Forelimb muscle (tissue), 1 donor: ENCODE measurements around the gene DDX24. TPM values are rescaled to one million over a fixed set of nuclear protein-coding genes. Genes with fewer than 3 reads are reported as not detected.
"Not testable (repeated sequence)": the region's sequence is repeated elsewhere in the genome, so short reads cannot be mapped to it uniquely, and the experiment has no call there.

Source experiments
- DNase-seq: peaks from one replicate; pipeline ENCODE4 v3.0.0-alpha.2; 2013; ENCODE audit warnings: low read depth
- polyA plus RNA-seq: library from polyadenylated mRNA; unstranded; fragments of 120-200 nt; gene quantifications from one replicate; pipeline ENCODE4 v1.2.1, GENCODE V29; 2013; ENCODE audit not compliant: insufficient read length

The DDX24 gene
- polyA plus RNA-seq, 1 donor, result 84.1 TPM

DNA sequence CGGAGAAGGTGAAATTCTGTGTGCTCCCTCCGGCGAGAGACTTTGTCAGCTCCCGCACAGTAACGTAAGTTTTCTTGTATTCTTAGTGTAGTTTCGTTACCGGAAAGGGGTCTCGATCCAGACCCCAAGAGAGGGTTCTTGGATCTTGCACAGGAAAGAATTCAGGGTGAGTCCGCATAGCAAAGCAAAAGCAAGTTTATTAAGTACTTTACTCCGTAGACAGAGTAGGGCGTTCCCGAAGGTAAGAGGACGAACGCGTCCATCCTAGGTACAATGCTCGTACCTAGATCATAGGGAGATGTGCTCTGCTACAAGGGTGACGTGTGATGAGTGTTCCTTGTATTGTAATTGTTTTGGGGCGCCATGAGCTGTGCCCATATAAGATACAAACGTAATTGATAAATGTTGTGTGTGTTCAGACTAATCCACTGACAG lies 401 bp upstream of the DDX24 start:
- DNase-seq, result no peak

- DNase-seq, result no peak
Measured at GRCh38 chr14:94079891-94080620, 946 bp downstream of the DDX24 start.

- DNase-seq, result no peak
Measured at GRCh38 chr14:94077823-94078222, 3.2 kb downstream of the DDX24 start.

- no peak for DNase-seq
Measured at GRCh38 chr14:94077111-94077821, 3.7 kb downstream of the DDX24 start.

- DNase-seq, result no peak
Measured at GRCh38 chr14:94075008-94075407, 6.0 kb downstream of the DDX24 start.

DNA sequence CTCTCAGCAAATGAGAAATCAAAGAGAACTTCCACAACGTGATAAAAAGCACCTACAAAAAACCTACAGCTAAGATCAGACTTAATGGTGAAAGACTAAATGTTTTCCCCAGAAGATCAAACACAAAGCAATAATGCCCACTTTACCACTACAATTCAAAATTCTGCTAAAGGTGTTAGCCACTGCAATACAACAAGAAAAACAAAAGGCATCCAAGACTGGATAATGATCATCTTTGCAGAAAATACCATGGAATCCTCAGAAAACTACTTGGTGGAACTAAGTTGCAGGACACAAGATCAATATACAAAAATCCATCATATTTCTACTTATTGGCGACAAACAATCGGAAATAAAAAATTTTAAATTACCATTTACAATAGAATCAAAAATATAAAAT lies 6.5 kb downstream of the DDX24 start:
- no peak for DNase-seq

DNA sequence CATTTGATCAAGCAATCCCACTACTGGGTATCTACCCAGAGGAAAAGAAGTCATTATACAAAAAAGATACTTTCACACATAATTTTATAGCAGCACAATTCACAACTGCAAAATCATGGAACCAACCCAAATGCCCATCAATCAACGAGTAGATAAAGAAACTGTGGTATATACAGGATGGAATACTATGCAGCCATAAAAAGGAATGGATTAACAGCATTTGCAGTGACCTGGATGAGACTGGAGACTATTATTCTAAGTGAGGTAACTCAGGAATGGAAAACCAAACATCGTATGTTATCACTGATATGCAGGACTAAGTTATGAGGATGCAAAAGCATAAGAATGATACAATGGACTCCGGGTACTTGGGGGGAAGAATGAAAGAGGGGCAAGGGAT lies 8.9 kb downstream of the DDX24 start:
- DNase-seq, result not testable (repeated sequence)

- no peak for DNase-seq
Measured at GRCh38 chr14:94066089-94066676, 14.8 kb downstream of the DDX24 start.

DNA sequence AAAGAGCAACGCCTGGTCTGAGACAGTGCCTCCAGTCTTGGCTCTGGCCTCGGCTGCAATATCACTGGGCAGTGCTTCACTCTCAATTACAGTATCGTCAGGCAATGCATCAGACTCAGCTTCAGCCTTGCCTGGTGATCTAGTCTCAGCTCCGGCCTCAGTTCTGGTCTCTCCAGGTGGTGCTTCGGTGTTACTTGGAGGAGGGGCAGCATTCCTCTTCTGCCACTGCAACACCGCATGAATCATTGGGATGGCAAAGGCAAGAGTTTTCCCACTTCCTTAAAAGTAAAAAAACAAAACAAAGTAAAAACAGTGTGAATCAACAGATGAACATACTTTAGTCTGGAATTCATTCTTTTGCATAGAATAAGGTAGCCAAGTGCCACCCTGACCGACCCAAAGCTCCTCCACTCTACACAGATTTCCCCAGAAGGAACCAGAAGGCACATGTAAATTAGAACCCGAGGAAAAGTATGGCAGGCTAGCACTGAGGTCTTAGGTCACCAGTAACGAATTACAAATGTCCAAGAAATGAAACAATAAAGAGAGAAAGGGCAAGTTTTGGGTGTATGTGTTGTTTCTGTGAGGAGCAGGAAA lies 18.6 kb downstream of the DDX24 start:
- DNase-seq, result no peak

GRCh38 chr14:94059998-94060397 lies 21.0 kb downstream of the DDX24 start:
- no peak for DNase-seq

GRCh38 chr14:94058674-94059138 lies 22.3 kb downstream of the DDX24 start:
- no peak for DNase-seq

- DNase-seq, result no peak
Measured at GRCh38 chr14:94058128-94058673, 22.8 kb downstream of the DDX24 start.

GRCh38 chr14:94056579-94057308 lies 24.3 kb downstream of the DDX24 start:
- DNase-seq, result no peak

GRCh38 chr14:94054936-94055335 lies 26.1 kb downstream of the DDX24 start:
- no peak for DNase-seq

DNA sequence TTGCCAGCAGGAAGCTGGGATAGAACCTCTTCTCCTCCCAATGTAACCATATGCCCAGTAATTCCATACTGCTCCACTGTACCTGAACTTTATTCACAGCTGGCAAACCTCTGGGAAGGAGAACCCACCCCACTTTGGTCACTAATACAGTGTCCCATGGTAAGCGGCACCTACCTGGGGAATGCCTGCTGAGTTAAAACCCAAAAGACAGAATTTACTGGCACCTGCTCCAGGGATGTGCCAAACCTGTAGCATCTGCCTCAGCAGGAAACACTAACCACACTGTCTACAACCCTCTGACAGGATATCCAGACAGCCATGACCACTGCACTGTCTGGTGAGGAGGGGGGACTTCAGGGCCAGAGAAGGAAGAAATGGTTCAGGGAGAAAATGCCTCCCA lies 26.6 kb downstream of the DDX24 start:
- no peak for DNase-seq

DNA sequence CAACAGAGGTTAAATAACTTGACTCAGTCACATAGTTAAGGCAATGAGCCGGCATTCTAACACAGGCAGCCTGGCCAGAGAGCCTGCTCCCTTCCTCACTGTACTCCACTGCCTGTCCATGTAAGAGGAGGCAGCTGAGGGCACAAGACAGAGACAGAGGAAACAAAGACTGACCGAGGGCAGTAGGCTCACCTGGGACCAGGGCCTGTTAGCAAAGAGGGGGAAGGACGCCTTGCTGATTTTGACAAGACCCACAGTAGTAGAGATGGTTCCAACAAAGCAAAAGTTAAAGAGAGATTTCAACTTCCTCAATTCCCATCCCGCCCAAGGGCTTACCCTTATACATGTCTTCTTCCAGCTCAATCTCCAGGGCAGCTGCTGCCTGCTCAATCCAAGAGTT lies 28.3 kb downstream of the DDX24 start:
- no peak for DNase-seq

DNA sequence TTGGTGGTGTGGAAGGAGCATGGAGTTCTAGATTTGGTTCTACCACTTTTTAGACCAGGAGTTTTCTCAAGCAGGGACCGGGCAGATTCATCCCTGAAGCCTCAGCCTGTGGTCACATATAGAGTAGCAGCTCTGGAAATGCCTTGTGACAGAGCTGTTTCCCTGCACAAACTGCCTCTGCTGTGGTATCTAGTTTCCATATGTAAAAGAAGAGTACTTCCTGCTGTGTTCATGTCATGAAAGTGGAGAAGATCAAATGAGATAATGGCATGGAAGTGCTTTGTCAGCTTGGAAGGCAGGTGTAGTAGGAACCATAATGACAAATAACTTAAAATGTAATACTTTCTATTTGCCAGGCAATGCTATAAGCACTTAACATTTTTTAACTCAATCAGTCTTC lies 28.8 kb downstream of the DDX24 start:
- DNase-seq, result no peak

GRCh38 chr14:94051779-94052178 lies 29.2 kb downstream of the DDX24 start:
- no peak for DNase-seq

DNA sequence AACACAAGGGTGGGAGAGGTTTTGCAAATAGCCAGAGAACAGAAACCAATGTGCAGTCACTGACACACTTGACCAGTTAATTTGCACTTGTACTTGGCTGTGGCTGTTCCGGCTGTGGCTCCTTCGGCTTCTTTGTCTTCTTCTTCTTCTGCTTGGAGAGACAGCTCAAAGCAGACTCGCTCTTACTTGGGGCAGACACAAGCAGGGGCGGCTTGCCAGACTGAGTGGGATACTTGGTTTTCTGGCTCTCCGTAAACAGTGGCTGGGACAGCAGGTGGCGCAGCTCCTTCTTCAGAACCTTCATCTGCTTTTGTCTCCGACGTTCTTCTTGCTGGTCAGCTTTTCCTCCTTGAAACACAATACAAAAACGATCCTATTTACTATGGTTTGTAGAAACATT lies 29.9 kb downstream of the DDX24 start:
- DNase-seq, result no peak

DNA sequence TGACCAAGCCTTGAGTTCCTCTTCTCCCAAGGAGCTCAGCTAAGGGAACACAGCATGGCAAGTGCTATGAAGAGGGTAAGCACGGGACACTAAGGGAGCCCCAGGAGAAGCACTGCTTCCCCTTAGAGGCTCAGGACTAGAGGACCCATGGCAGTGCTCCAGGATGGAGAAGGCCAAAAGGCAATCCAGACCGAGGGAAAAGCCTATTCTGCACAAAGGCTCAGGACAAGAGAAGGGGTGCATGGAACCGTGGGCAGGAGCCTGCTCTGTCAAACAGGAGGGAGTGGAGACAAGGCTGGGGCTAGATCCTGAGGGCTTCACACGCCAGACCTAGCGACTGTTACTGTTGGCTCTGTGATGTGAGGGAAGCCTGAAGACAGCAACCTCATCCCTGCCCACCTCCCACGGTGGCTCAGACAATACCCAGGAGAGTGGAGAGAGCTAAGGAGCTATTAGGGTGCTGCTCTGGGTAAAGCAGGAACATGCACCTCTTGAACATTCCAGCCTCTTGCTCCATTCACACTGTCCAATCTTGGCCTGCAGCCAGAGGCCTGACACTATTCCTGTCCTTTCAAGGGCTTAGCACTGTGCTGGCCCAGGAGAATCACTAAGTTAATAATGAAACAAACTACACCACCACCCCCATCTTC lies 30.6 kb downstream of the DDX24 start:
- DNase-seq, result no peak

GRCh38 chr14:94049625-94050023 lies 31.4 kb downstream of the DDX24 start:
- no peak for DNase-seq
